WTC11 (cell line): ENCODE results near the gene EGFL8. TPM values are rescaled to one million over a fixed set of nuclear protein-coding genes. Genes with fewer than 3 reads are reported as not detected.

ENCODE experiments used
- ATAC-seq: fragments of 200-7000 bp; cut with Tn5 transposase; 2 replicates; pipeline ENCODE4 v1.10.0; 2021; ENCODE audit warnings: mild to moderate bottlenecking, moderate library complexity
- CTCF ChIA-PET: fragments of 300-600 bp; sonication (Branson Sonifier 250); formaldehyde crosslinking; loops from one replicate; lab custom pipeline; 2021; ENCODE audit warnings: antibody characterized with exemption; lab: Charles Lee
- POLR2A ChIA-PET: fragments of 350-600 bp; sonication (Branson Sonifier 250); formaldehyde crosslinking; loops from one replicate; lab custom pipeline; 2021; ENCODE audit warnings: antibody characterized with exemption; lab: Charles Lee
- DNase-seq: peaks from one replicate; pipeline ENCODE4 v3.0.0; 2021; ENCODE audit warnings: low spot score
- H3K27ac Mint-ChIP-seq: 2 replicates; pipeline ENCODE4 v1.8.0; 2021; ENCODE audit warnings: mixed read lengths
- H3K27me3 Mint-ChIP-seq: 2 replicates; pipeline ENCODE4 v1.8.0; 2021; ENCODE audit warnings: low read depth, mild to moderate bottlenecking, moderate library complexity, mixed read lengths
- H3K36me3 Mint-ChIP-seq: 2 replicates; pipeline ENCODE4 v1.8.0; 2021; ENCODE audit warnings: mixed read lengths
- H3K4me1 Mint-ChIP-seq: 2 replicates; pipeline ENCODE4 v1.8.0; 2022; ENCODE audit warnings: mixed read lengths
- H3K4me3 Mint-ChIP-seq: 2 replicates; pipeline ENCODE4 v1.8.0; 2021; ENCODE audit warnings: mild to moderate bottlenecking, moderate library complexity, mixed read lengths
- H3K9me3 Mint-ChIP-seq: 2 replicates; pipeline ENCODE4 v1.8.0; 2021; ENCODE audit warnings: mixed read lengths
- E2F5 ChIP-seq: sonication (generic); formaldehyde crosslinking; IDR thresholded peaks from 2 replicates; pipeline ENCODE4 v1.8.1; 2022; ENCODE audit warnings: mild to moderate bottlenecking, moderate library complexity, missing genetic modification reagents
- EMX1 ChIP-seq: fragments of 250-450 bp; sonication (Bioruptor Pico); IDR thresholded peaks from 2 replicates; pipeline ENCODE4 v1.8.0; 2021; ENCODE audit warnings: mild to moderate bottlenecking
- HMGXB4 ChIP-seq: sonication (generic); formaldehyde crosslinking; IDR thresholded peaks from 2 replicates; pipeline ENCODE4 v1.8.1; 2023; ENCODE audit warnings: mild to moderate bottlenecking, moderate library complexity, missing genetic modification reagents
- IRF2 ChIP-seq: sonication (generic); formaldehyde crosslinking; IDR thresholded peaks from 2 replicates; pipeline ENCODE4 v1.8.0; 2022; ENCODE audit warnings: low read depth, missing genetic modification reagents, borderline replicate concordance
- JAZF1 ChIP-seq: fragments of 250-450 bp; sonication (Bioruptor Pico); IDR thresholded peaks from 2 replicates; pipeline ENCODE4 v1.9.0; 2021; ENCODE audit warnings: moderate library complexity, mild to moderate bottlenecking, inconsistent platforms
- NFE2L1 ChIP-seq: sonication (generic); formaldehyde crosslinking; IDR thresholded peaks from 2 replicates; pipeline ENCODE4 v1.8.1; 2023; ENCODE audit warnings: missing genetic modification reagents
- NFYB ChIP-seq: sonication (generic); formaldehyde crosslinking; conservative IDR thresholded peaks from 2 replicates; pipeline ENCODE4 v1.8.0; 2022; ENCODE audit warnings: low read depth, missing genetic modification reagents
- NR2C2 ChIP-seq: sonication (generic); formaldehyde crosslinking; IDR thresholded peaks from 2 replicates; pipeline ENCODE4 v1.8.0; 2022; ENCODE audit warnings: mild to moderate bottlenecking, missing genetic modification reagents
- NR3C1 ChIP-seq: sonication (generic); formaldehyde crosslinking; conservative IDR thresholded peaks from 2 replicates; pipeline ENCODE4 v1.8.1; 2023; ENCODE audit warnings: low read depth, mild to moderate bottlenecking, missing genetic modification reagents
- SOX15 ChIP-seq: fragments of 250-450 bp; sonication (Bioruptor Pico); IDR thresholded peaks from 2 replicates; pipeline ENCODE4 v1.9.0; 2021; ENCODE audit warnings: mild to moderate bottlenecking
- TEAD1 ChIP-seq: sonication (generic); formaldehyde crosslinking; IDR thresholded peaks from 2 replicates; pipeline ENCODE4 v1.8.0; 2022; ENCODE audit warnings: mild to moderate bottlenecking, missing genetic modification reagents
- TEAD4 ChIP-seq: sonication (generic); formaldehyde crosslinking; IDR thresholded peaks from 2 replicates; pipeline ENCODE4 v1.8.0; 2022; ENCODE audit warnings: mild to moderate bottlenecking, missing genetic modification reagents
- ZBTB43 ChIP-seq: sonication (generic); formaldehyde crosslinking; IDR thresholded peaks from 2 replicates; pipeline ENCODE4 v1.8.1; 2023; ENCODE audit warnings: mild to moderate bottlenecking, missing genetic modification reagents
- ZNF232 ChIP-seq: sonication (generic); formaldehyde crosslinking; IDR thresholded peaks from 2 replicates; pipeline ENCODE4 v1.8.0; 2022; ENCODE audit warnings: mild to moderate bottlenecking, missing genetic modification reagents
- ZNF281 ChIP-seq: sonication (generic); formaldehyde crosslinking; IDR thresholded peaks from 2 replicates; pipeline ENCODE4 v1.8.0; 2023; ENCODE audit warnings: mild to moderate bottlenecking, missing genetic modification reagents
- total RNA-seq: library from RNA; stranded (reverse); gene quantifications from 3 replicates; pipeline ENCODE4 v1.2.3, GENCODE V29; 2021
- TF ChIP-seq, protein P1 (sequence below): sonication (generic); formaldehyde crosslinking; IDR thresholded peaks from 2 replicates; pipeline ENCODE4 v1.8.0; 2022; ENCODE audit warnings: mild to moderate bottlenecking, missing genetic modification reagents
- TF ChIP-seq, protein P2 (sequence below): sonication (generic); formaldehyde crosslinking; IDR thresholded peaks from 2 replicates; pipeline ENCODE4 v1.8.0; 2023; ENCODE audit warnings: missing genetic modification reagents, mild to moderate bottlenecking, borderline replicate concordance
- TF ChIP-seq, protein P3 (sequence below): fragments of 250-450 bp; sonication (Bioruptor Pico); IDR thresholded peaks from 2 replicates; pipeline ENCODE4 v1.8.0; 2021; ENCODE audit warnings: mild to moderate bottlenecking
- TF ChIP-seq, protein P4 (sequence below): fragments of 250-450 bp; sonication (Bioruptor Pico); IDR thresholded peaks from 2 replicates; pipeline ENCODE4 v1.9.0; 2021; ENCODE audit warnings: moderate library complexity, mild to moderate bottlenecking, inconsistent platforms, borderline replicate concordance

EGFL8 gene
- total RNA-seq, 1 experiment from 2014 or later, result 17.5 TPM

DNA sequence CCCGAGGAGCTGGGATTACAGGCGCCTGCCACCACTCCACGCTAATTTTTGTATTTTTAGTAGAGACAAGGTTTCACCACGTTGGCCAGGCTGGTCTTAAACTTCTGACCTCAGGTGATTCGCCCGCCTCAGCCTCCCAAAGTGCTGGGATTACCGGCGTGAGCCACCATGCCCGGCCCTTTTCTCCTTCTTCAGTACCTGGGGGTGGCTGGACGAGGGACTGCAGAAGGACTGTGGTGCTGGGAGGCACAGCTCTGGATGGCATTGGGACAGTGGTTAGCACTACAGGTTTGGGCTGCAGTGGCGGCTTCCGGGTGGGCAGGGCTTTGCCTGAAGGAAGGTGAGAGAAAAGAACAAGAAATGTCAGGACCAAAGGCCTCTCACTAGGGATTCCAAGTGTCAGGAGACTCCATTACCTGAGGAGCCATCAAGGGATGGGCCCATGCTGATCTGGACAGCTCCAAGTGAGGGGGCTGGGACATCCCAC, 43.8 kb upstream of the EGFL8 start (continued):
- TF ChIP-seq NR2C2 (CRISPR knock-in tag), result no peak
- TF ChIP-seq TEAD1, result no peak
- TF ChIP-seq ZBTB43 (CRISPR knock-in tag), result no peak
- no peak for TF ChIP-seq JAZF1 (CRISPR knock-in tag)
- no peak for TF ChIP-seq TEAD4 (CRISPR knock-in tag)
- no peak for TF ChIP-seq HMGXB4 (CRISPR knock-in tag)
- TF ChIP-seq ZNF281 (CRISPR knock-in tag), result no peak
- TF ChIP-seq, protein P1, sequence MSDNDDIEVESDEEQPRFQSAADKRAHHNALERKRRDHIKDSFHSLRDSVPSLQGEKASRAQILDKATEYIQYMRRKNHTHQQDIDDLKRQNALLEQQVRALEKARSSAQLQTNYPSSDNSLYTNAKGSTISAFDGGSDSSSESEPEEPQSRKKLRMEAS (CRISPR knock-in tag), result no peak
- no peak for TF ChIP-seq E2F5 (CRISPR knock-in tag)
- TF ChIP-seq SOX15 (CRISPR knock-in tag), result no peak

DNA sequence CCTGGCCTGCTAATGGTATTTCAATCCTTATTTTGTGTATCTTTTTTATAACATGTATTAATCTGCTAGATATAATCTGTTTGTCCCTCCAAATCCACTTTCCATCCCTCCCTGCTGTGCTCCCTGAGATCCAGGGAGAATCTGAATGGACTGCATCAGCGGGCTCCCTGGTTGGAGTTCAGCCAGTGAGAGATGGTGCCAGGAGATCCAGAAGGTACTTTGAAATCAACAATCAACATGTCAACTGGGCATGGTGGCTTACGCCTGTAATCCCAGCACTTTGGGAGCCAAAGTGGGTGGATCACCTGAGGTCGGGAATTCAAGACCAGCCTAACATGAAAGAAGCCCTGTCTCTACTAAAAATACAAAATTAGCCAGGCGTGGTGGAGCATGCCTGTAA, 40.7 kb upstream of the EGFL8 start:
- H3K9me3 Mint-ChIP-seq, result no peaks in the 10 kb centered on the region
- H3K4me3 Mint-ChIP-seq, result no peak overlapping the region
- H3K4me1 Mint-ChIP-seq, result peaks cover 15% of the 10 kb centered on the region
- DNase-seq, result no peak
- no peaks in the 10 kb centered on the region for H3K27me3 Mint-ChIP-seq
- CTCF ChIA-PET, result no interaction called here
- no peak overlapping the region for H3K27ac Mint-ChIP-seq
- H3K36me3 Mint-ChIP-seq, result peaks cover 37% of the 10 kb centered on the region
- POLR2A ChIA-PET, result no interaction called here
- ATAC-seq, result no peak
- TF ChIP-seq IRF2 (CRISPR knock-in tag) (no peak), NR3C1 (CRISPR knock-in tag) (no peak), EMX1 (CRISPR knock-in tag) (no peak), NFYB (CRISPR knock-in tag) (no peak), SOX15 (CRISPR knock-in tag) (no peak), ZNF232 (CRISPR knock-in tag) (no peak), NFE2L1 (CRISPR knock-in tag) (no peak)
- TF ChIP-seq, protein P2, sequence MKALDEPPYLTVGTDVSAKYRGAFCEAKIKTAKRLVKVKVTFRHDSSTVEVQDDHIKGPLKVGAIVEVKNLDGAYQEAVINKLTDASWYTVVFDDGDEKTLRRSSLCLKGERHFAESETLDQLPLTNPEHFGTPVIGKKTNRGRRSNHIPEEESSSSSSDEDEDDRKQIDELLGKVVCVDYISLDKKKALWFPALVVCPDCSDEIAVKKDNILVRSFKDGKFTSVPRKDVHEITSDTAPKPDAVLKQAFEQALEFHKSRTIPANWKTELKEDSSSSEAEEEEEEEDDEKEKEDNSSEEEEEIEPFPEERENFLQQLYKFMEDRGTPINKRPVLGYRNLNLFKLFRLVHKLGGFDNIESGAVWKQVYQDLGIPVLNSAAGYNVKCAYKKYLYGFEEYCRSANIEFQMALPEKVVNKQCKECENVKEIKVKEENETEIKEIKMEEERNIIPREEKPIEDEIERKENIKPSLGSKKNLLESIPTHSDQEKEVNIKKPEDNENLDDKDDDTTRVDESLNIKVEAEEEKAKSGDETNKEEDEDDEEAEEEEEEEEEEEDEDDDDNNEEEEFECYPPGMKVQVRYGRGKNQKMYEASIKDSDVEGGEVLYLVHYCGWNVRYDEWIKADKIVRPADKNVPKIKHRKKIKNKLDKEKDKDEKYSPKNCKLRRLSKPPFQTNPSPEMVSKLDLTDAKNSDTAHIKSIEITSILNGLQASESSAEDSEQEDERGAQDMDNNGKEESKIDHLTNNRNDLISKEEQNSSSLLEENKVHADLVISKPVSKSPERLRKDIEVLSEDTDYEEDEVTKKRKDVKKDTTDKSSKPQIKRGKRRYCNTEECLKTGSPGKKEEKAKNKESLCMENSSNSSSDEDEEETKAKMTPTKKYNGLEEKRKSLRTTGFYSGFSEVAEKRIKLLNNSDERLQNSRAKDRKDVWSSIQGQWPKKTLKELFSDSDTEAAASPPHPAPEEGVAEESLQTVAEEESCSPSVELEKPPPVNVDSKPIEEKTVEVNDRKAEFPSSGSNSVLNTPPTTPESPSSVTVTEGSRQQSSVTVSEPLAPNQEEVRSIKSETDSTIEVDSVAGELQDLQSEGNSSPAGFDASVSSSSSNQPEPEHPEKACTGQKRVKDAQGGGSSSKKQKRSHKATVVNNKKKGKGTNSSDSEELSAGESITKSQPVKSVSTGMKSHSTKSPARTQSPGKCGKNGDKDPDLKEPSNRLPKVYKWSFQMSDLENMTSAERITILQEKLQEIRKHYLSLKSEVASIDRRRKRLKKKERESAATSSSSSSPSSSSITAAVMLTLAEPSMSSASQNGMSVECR (CRISPR knock-in tag), result no peak
- TF ChIP-seq, protein P3, sequence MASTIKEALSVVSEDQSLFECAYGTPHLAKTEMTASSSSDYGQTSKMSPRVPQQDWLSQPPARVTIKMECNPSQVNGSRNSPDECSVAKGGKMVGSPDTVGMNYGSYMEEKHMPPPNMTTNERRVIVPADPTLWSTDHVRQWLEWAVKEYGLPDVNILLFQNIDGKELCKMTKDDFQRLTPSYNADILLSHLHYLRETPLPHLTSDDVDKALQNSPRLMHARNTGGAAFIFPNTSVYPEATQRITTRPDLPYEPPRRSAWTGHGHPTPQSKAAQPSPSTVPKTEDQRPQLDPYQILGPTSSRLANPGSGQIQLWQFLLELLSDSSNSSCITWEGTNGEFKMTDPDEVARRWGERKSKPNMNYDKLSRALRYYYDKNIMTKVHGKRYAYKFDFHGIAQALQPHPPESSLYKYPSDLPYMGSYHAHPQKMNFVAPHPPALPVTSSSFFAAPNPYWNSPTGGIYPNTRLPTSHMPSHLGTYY (CRISPR knock-in tag), result no peak
- TF ChIP-seq, protein P4, sequence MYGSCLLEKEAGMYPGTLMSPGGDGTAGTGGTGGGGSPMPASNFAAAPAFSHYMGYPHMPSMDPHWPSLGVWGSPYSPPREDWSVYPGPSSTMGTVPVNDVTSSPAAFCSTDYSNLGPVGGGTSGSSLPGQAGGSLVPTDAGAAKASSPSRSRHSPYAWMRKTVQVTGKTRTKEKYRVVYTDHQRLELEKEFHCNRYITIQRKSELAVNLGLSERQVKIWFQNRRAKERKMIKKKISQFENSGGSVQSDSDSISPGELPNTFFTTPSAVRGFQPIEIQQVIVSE (CRISPR knock-in tag), result no peak
